Hepatocyte (in vitro differentiated cells): Measurements from ENCODE around the gene FBN3. TPM values are rescaled to one million over a fixed set of nuclear protein-coding genes. Genes with fewer than 3 reads are reported as not detected.

Source experiments
- DNase-seq: peaks from one replicate; pipeline ENCODE4 v3.0.0-alpha.2; 2016; ENCODE audit warnings: low spot score
- H2AFZ ChIP-seq: fragments of 200-600 bp; sonication (generic); 2 replicates; pipeline ENCODE4 v1.6.0; 2016; ENCODE audit warnings: antibody characterized with exemption, mild to moderate bottlenecking
- H3K27ac ChIP-seq: fragments of 200-600 bp; sonication (generic); 2 replicates; pipeline ENCODE4 v1.5.1; 2016; ENCODE audit warnings: mild to moderate bottlenecking
- H3K27me3 ChIP-seq: fragments of 200-600 bp; sonication (generic); 2 replicates; pipeline ENCODE4 v1.6.1; 2016
- H3K36me3 ChIP-seq: fragments of 200-600 bp; sonication (generic); replicated peaks from 2 replicates; pipeline ENCODE4 v1.5.1; 2016; ENCODE audit warnings: low read depth; ENCODE audit not compliant: insufficient read depth
- H3K4me1 ChIP-seq: fragments of 200-600 bp; sonication (generic); 2 replicates; pipeline ENCODE4 v1.5.1; 2016; ENCODE audit warnings: mild to moderate bottlenecking, moderate library complexity; ENCODE audit not compliant: insufficient read depth
- H3K4me2 ChIP-seq: fragments of 200-600 bp; sonication (generic); 2 replicates; pipeline ENCODE4 v1.6.0; 2016
- H3K4me3 ChIP-seq: fragments of 200-600 bp; sonication (generic); 2 replicates; pipeline ENCODE4 v1.5.1; 2016; ENCODE audit warnings: mild to moderate bottlenecking
- H3K79me2 ChIP-seq: fragments of 200-600 bp; sonication (generic); 2 replicates; pipeline ENCODE4 v1.6.0; 2017; ENCODE audit warnings: mild to moderate bottlenecking
- H3K9me2 ChIP-seq: fragments of 200-600 bp; sonication (generic); replicated peaks from 2 replicates; pipeline ENCODE4 v1.6.0; 2017; ENCODE audit warnings: mild to moderate bottlenecking; ENCODE audit not compliant: insufficient read depth
- H3K9me3 ChIP-seq: fragments of 200-600 bp; sonication (generic); 2 replicates; pipeline ENCODE4 v1.5.1; 2016; ENCODE audit warnings: low read depth, mild to moderate bottlenecking
- H4K20me1 ChIP-seq: fragments of 200-600 bp; sonication (generic); 2 replicates; pipeline ENCODE4 v1.6.0; 2016; ENCODE audit warnings: mild to moderate bottlenecking; ENCODE audit not compliant: insufficient read depth, poor library complexity, severe bottlenecking
- CTCF ChIP-seq: fragments of 200-600 bp; sonication (generic); IDR thresholded peaks from 2 replicates; pipeline ENCODE4 v1.5.1; 2016; ENCODE audit warnings: antibody characterized with exemption, mild to moderate bottlenecking; ENCODE audit not compliant: poor library complexity
- EZH2 ChIP-seq: fragments of 200-600 bp; sonication (generic); IDR thresholded peaks from 2 replicates; pipeline ENCODE4 v1.6.1; 2016; ENCODE audit warnings: antibody characterized with exemption, mild to moderate bottlenecking, borderline replicate concordance
- EZH2phosphoT487 ChIP-seq: fragments of 200-600 bp; sonication (generic); IDR thresholded peaks from one replicate; pipeline ENCODE4 v1.6.1; 2018; ENCODE audit warnings: antibody characterized with exemption, mild to moderate bottlenecking, low read depth, moderate library complexity; ENCODE audit not compliant: unreplicated experiment, severe bottlenecking
- WGBS: methylation state at CpG from one replicate; pipeline ENCODE4 v1.1.6; 2016; ENCODE audit warnings: low lambda C conversion rate; ENCODE audit errors: missing lambda C conversion rate; 5-methylcytosine and 5-hydroxymethylcytosine counted together
- polyA plus RNA-seq: library from polyadenylated mRNA; unstranded; fragments of >200 nt; fragmentation: Nextera tagmentation; extraction: Ambion mirVana; gene quantifications from 2 replicates; pipeline ENCODE4 v1.2.1, GENCODE V29; 2016
- total RNA-seq: library from RNA; depleted of rRNA; stranded (reverse); fragments of >200 nt; gene quantifications from 2 replicates; pipeline ENCODE4 v1.2.3, GENCODE V29; 2014

Gene FBN3
- total and polyA plus RNA-seq, 2 experiments from 2014 or later = 7.5 to 11.5 TPM

- H2AFZ ChIP-seq = no peak overlapping the region
- no peaks in the 10 kb centered on the region for H3K4me1 ChIP-seq
- WGBS = 97% methylated on average over 12 of the region's 12 CpGs
- H3K9me3 ChIP-seq = no peaks in the 10 kb centered on the region
- H3K27ac ChIP-seq = no peak overlapping the region
- H3K36me3 ChIP-seq = no peaks in the 10 kb centered on the region
- TF ChIP-seq EZH2 (no peak), EZH2phosphoT487 (no peak), CTCF (no peak)
- H3K27me3 ChIP-seq = no peaks in the 10 kb centered on the region
- H3K4me3 ChIP-seq = no peak overlapping the region
- no peak overlapping the region for H3K4me2 ChIP-seq
- H4K20me1 ChIP-seq = no peaks in the 10 kb centered on the region
- DNase-seq = no peak
- no peaks in the 10 kb centered on the region for H3K9me2 ChIP-seq
- H3K79me2 ChIP-seq = no peaks in the 10 kb centered on the region
Measured at GRCh38 chr19:8109455-8109854, 39.9 kb downstream of the FBN3 start.

GRCh38 chr19:8108560-8109445, 40.6 kb downstream of the FBN3 start:
- Histone ChIP-seq H3K4me3 (no peak overlapping the region), H3K36me3 (no peaks in the 10 kb centered on the region), H3K79me2 (no peaks in the 10 kb centered on the region), H3K9me2 (no peaks in the 10 kb centered on the region), H4K20me1 (no peaks in the 10 kb centered on the region), H3K9me3 (no peaks in the 10 kb centered on the region), H3K27me3 (no peaks in the 10 kb centered on the region), H3K4me1 (no peaks in the 10 kb centered on the region), H2AFZ (no peak overlapping the region), H3K4me2 (no peak overlapping the region), H3K27ac (no peak overlapping the region)
- 93% methylated on average over 18 of the region's 19 CpGs for WGBS
- TF ChIP-seq CTCF = no peak
- TF ChIP-seq EZH2 = no peak
- no peak for TF ChIP-seq EZH2phosphoT487
- no peak for DNase-seq

- Histone ChIP-seq H3K79me2 (no peaks in the 10 kb centered on the region), H4K20me1 (no peaks in the 10 kb centered on the region), H3K4me2 (no peak overlapping the region), H3K27me3 (no peaks in the 10 kb centered on the region), H3K9me2 (no peaks in the 10 kb centered on the region), H3K4me3 (no peak overlapping the region), H3K27ac (no peak overlapping the region), H3K9me3 (no peaks in the 10 kb centered on the region), H3K4me1 (no peaks in the 10 kb centered on the region), H3K36me3 (no peaks in the 10 kb centered on the region), H2AFZ (no peak overlapping the region)
- WGBS = 90% methylated on average over 2 of the region's 2 CpGs
- TF ChIP-seq CTCF (no peak), EZH2phosphoT487 (no peak), EZH2 (no peak)
- no peak for DNase-seq
Measured at GRCh38 chr19:8107301-8107903, 42.0 kb downstream of the FBN3 start.
